Psoas muscle (tissue), 8 donors: ENCODE results near the gene NT5C2. TPM values are rescaled to one million over a fixed set of nuclear protein-coding genes. Genes with fewer than 3 reads are reported as not detected.

Source experiments
- ATAC-seq, 4 donors: fragments of 200-7000 bp; cut with Tn5 transposase; one replicate each; pipeline ENCODE4 v1.9.1; 2020; ENCODE audit warnings: moderate library complexity in 3 of 4, mild to moderate bottlenecking in 2 of 4
- DNase-seq, 2 donors: peaks; one replicate each; pipeline ENCODE4 v3.0.0-alpha.2; 2020
- H3K27ac ChIP-seq: fragments of 200-600 bp; one replicate; pipeline ENCODE4 v1.8.0; 2022
- H3K27me3 ChIP-seq, 3 donors: fragments of 200-600 bp in 1 of 3; one replicate each; pipeline versions ENCODE4 v1.6.1 to v1.8.0; 2013 to 2022; ENCODE audit warnings: low read length in 2 of 3, mild to moderate bottlenecking in 2 of 3, moderate library complexity in 1 of 3; ENCODE audit not compliant: insufficient read depth in 3 of 3
- H3K36me3 ChIP-seq, 2 donors: fragments of 200-600 bp in 1 of 2; one replicate each; pipeline versions ENCODE4 v1.6.1 to v1.8.0; 2013 to 2022; ENCODE audit warnings: low read depth in 1 of 2, mild to moderate bottlenecking in 1 of 2, moderate library complexity in 1 of 2; ENCODE audit not compliant: insufficient read depth in 1 of 2
- H3K4me1 ChIP-seq: fragments of 200-600 bp; one replicate; pipeline ENCODE4 v1.8.0; 2022
- H3K4me3 ChIP-seq: fragments of 200-600 bp; one replicate; pipeline ENCODE4 v1.8.0; 2022; ENCODE audit warnings: mild to moderate bottlenecking
- H3K9me3 ChIP-seq: fragments of 200-600 bp; one replicate; pipeline ENCODE4 v1.8.0; 2022
- WGBS, 3 donors: extraction: QIAGEN DNeasy Blood & Tissue Kit; methylation state at CpG; one replicate each; pipeline versions ENCODE4 v1.1.6 to v1.1.7; 2013; 5-methylcytosine and 5-hydroxymethylcytosine counted together
- intact Hi-C, 2 donors: fragments of 100-400 bp; cut with DNase I; formaldehyde crosslinking; loops; one replicate each; pipeline versions ENCODE4 v1.11.0 to v1.14.2; 2022
- polyA plus RNA-seq, 3 donors: library from polyadenylated mRNA; stranded (reverse); fragments of 200-250 nt; gene quantifications; one replicate each; pipeline ENCODE4 v1.2.3, GENCODE V29; 2013
- total RNA-seq, 4 donors: library from RNA; stranded (reverse); fragmentation: NEBNext Ultra II Directional in 2 of 4; extraction: Animal tissue kit (Norgen Biotek cat#: 25700) in 2 of 4; gene quantifications; one replicate each; pipeline versions ENCODE4 v1.2.1 to v1.2.4, GENCODE V29; 2021 to 2023
- TF ChIP-seq, protein P1 (sequence below): fragments of 200-600 bp; IDR thresholded peaks from one replicate; pipeline ENCODE4 v1.8.0; 2022; ENCODE audit warnings: antibody characterized with exemption
- donor health status: healthy with polysubstance abuse.
- donor health status: DM: no; HTN: no; CAD: no; lungs with moderate emphysema.
- donor health status: Bipolar disorder and iron deficiency.
- donor health status: healthy.
- donor health status: DM: yes; HTN: yes; CAD: no.
- donor health status: DM: no; HTN: no; CAD: no.
- donor health status: DM: no; HTN: no; CAD: no.
- donor health status: DM: yes; HTN: yes; CAD: no.

NT5C2 gene
- total and polyA plus RNA-seq, 7 donors = 17.8 to 94.6 (median 64.5) TPM

DNA sequence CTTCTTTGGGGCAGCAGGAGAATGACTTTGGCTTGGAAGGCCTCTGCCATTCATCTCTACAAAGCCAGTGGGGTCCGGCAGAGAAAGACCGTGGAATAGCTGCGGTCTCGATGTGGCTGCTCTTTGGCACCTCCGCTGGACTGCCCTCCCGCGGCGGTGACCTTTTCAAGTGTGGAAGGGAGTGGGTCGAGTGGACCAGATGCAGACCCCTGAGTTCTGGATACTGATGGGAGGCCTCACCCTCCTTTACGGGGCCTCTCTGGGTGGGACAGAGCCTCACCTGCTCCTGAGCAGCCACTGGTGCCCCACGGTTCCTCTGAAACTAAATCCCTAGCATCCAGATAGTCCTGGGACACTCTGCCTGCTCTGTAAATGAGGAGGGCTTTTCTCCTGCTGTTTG lies 113.1 kb downstream of the NT5C2 start:
- no peaks in the 10 kb centered on the region for H3K9me3 ChIP-seq
- H3K4me3 ChIP-seq = no peak overlapping the region
- DNase-seq = no peak
- WGBS, 3 donors = 78 to 82% (median 80%) methylated on average over 11 of the region's 11 CpGs
- no peaks in the 10 kb centered on the region for H3K4me1 ChIP-seq
- no peaks in the 10 kb centered on the region for H3K27me3 ChIP-seq
- TF ChIP-seq, protein P1, sequence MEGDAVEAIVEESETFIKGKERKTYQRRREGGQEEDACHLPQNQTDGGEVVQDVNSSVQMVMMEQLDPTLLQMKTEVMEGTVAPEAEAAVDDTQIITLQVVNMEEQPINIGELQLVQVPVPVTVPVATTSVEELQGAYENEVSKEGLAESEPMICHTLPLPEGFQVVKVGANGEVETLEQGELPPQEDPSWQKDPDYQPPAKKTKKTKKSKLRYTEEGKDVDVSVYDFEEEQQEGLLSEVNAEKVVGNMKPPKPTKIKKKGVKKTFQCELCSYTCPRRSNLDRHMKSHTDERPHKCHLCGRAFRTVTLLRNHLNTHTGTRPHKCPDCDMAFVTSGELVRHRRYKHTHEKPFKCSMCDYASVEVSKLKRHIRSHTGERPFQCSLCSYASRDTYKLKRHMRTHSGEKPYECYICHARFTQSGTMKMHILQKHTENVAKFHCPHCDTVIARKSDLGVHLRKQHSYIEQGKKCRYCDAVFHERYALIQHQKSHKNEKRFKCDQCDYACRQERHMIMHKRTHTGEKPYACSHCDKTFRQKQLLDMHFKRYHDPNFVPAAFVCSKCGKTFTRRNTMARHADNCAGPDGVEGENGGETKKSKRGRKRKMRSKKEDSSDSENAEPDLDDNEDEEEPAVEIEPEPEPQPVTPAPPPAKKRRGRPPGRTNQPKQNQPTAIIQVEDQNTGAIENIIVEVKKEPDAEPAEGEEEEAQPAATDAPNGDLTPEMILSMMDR = no peak
- ATAC-seq = peak in 1 of 4 donors; percentile 16
- no peak overlapping the region for H3K27ac ChIP-seq
- H3K36me3 ChIP-seq = peaks cover 7 to 50% of the 10 kb centered on the region in 2 donors
- intact Hi-C loops = no loop called here

DNA sequence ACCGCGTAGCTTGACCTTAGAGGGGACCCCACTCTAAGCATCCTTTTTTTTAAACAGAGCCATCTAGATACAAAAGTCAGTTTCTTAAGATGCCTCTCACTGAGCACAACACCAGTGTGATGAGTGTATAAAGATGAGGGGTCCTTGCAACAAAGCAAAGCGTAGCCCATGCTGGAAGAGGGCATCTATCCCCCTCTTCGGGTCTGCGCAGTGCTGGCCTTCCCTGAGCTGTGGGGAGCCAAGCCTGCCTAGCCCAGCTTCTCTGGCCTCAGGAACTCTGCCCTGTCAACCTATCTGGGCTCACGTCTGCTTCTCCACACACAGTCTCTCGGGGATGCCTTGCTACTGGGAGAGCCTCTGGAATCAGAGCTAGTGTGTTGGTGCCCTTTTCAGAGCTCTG lies 114.0 kb downstream of the NT5C2 start:
- no peaks in the 10 kb centered on the region for H3K27me3 ChIP-seq
- TF ChIP-seq, protein P1 = no peak
- intact Hi-C loops = no loop called here
- no peaks in the 10 kb centered on the region for H3K4me1 ChIP-seq
- peak in 2 of 4 donors; percentile 8 to 12 for ATAC-seq
- H3K36me3 ChIP-seq = peaks cover 4 to 41% of the 10 kb centered on the region in 2 donors
- H3K9me3 ChIP-seq = no peaks in the 10 kb centered on the region
- 92 to 95% (median 93%) methylated on average over 7 of the region's 7 CpGs for WGBS, 3 donors
- no peak overlapping the region for H3K4me3 ChIP-seq
- no peak overlapping the region for H3K27ac ChIP-seq
- no peak for DNase-seq

DNA sequence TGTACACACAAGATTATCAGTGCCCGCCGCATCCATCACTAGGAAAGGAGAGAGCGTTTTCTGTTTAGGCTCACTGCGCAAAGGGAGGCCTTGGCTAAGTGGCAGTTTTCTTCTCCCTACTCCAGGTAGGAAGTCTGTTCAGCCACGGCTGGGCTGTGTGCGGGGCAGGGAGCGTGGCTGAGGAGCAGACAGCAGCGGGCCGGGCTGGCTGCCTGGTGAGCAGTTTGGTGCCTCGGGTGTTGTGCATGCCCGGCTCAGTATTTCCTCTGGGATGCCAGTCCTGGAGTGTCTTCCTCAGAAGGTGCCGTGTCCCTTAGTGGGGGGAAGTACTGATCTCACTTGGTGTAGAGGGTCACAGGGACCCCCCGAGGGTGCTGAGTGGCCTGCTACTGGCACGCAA lies 114.4 kb downstream of the NT5C2 start:
- TF ChIP-seq, protein P1 = no peak
- H3K4me1 ChIP-seq = no peaks in the 10 kb centered on the region
- DNase-seq (no peak), ATAC-seq (no peak)
- H3K9me3 ChIP-seq = no peaks in the 10 kb centered on the region
- H3K4me3 ChIP-seq = no peak overlapping the region
- 91 to 93% (median 93%) methylated on average over 14 of the region's 14 CpGs for WGBS, 3 donors
- H3K36me3 ChIP-seq = peaks cover 4 to 37% of the 10 kb centered on the region in 2 donors
- H3K27me3 ChIP-seq = no peaks in the 10 kb centered on the region
- intact Hi-C loops = no loop called here
- no peak overlapping the region for H3K27ac ChIP-seq

DNA sequence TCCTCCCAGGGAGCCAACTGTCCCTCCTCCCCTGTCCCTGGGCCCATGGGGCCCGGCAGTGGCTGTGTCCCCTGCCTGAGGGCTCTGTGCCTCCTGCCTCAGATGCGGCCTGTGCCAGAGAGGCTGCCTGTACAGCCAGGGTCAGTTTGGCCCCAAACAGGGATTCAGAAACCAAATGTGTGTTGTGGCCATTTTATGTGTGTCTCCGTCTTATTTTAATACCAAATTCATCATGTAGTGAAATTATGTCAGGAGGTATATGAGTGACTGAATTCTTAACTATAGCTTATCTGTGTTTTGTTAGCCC lies 114.8 kb downstream of the NT5C2 start:
- Histone ChIP-seq H3K27ac (no peak overlapping the region), H3K27me3 (no peaks in the 10 kb centered on the region), H3K4me3 (no peak overlapping the region), H3K9me3 (no peaks in the 10 kb centered on the region), H3K4me1 (no peaks in the 10 kb centered on the region), H3K36me3 (peaks cover 4 to 34% of the 10 kb centered on the region in 2 donors)
- TF ChIP-seq, protein P1 = no peak
- ATAC-seq = no peak
- WGBS, 3 donors = 73 to 86% (median 83%) methylated on average over 3 of the region's 3 CpGs
- no peak for DNase-seq
- intact Hi-C loops = no loop called here

DNA sequence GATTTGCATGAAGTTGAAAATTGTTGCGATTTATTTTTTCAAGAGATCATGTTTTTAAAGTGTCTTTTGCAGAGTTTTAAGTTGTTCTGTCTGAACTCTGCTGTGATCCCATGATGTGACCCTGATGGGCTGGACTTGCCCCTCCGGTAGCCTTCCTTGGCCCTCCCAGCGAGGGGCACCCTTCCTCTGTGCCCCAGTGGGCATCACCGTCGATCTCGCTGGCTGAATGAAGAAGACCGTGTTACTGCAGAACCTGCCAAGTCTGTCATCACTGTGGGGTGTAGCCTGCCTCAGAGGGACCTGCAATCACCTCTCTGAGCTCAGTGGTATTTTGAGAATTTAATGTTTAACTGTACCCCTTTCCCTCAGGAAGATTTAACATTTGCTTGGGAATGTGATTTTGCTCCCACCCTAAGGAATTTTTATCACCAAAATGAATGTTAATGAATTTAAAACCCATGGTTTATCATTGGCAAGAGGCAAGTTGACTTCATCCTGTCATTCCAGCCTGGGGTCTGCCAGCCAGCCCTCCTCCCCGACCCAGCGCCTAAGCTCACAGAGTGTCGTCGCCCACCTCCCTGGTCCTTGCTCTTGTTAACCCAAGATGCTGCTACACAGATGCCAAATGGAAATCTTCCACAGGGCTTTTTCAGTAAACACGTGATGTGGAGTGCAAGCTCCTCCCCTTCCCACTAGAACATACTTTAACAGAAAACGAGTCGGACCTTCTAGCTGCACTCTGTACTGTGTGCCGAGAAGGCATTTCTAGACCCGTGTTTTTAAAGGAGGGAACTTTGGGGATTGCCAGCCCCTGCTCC lies 115.4 kb downstream of the NT5C2 start:
- DNase-seq = no peak
- peaks cover 4 to 30% of the 10 kb centered on the region in 2 donors for H3K36me3 ChIP-seq
- TF ChIP-seq, protein P1 = no peak
- no peak for ATAC-seq
- no peak overlapping the region for H3K4me3 ChIP-seq
- no peak overlapping the region for H3K27ac ChIP-seq
- intact Hi-C loops = no loop called here
- no peaks in the 10 kb centered on the region for H3K9me3 ChIP-seq
- 77 to 81% (median 79%) methylated on average over 16 of the region's 16 CpGs for WGBS, 3 donors
- no peaks in the 10 kb centered on the region for H3K4me1 ChIP-seq
- no peaks in the 10 kb centered on the region for H3K27me3 ChIP-seq
